WTC11 (cell line): ENCODE data around the gene NUP62. TPM values are rescaled to one million over a fixed set of nuclear protein-coding genes. Genes with fewer than 3 reads are reported as not detected.

Experiments
- GABPB1 ChIP-seq: sonication (generic); formaldehyde crosslinking; IDR thresholded peaks from 2 replicates; pipeline ENCODE4 v1.8.1; 2023; ENCODE audit warnings: mild to moderate bottlenecking, missing genetic modification reagents
- HMGA2 ChIP-seq: fragments of 250-450 bp; sonication (Bioruptor Pico); IDR thresholded peaks from 2 replicates; pipeline ENCODE4 v1.4.0; 2021; ENCODE audit warnings: mild to moderate bottlenecking, moderate library complexity
- MAX ChIP-seq: sonication (generic); formaldehyde crosslinking; IDR thresholded peaks from 2 replicates; pipeline ENCODE4 v1.8.0; 2022; ENCODE audit warnings: mild to moderate bottlenecking, missing genetic modification reagents
- MXD4 ChIP-seq: fragments of 250-450 bp; sonication (Bioruptor Pico); IDR thresholded peaks from 2 replicates; pipeline ENCODE4 v1.8.0; 2021; ENCODE audit warnings: mild to moderate bottlenecking, moderate library complexity, borderline replicate concordance
- NR1H2 ChIP-seq: sonication (generic); formaldehyde crosslinking; IDR thresholded peaks from 2 replicates; pipeline ENCODE4 v1.9.0; 2021; ENCODE audit warnings: mild to moderate bottlenecking, moderate library complexity, missing genetic modification reagents
- NR2C2 ChIP-seq: sonication (generic); formaldehyde crosslinking; IDR thresholded peaks from 2 replicates; pipeline ENCODE4 v1.8.0; 2022; ENCODE audit warnings: mild to moderate bottlenecking, missing genetic modification reagents
- PREB ChIP-seq: sonication (generic); formaldehyde crosslinking; IDR thresholded peaks from 2 replicates; pipeline ENCODE4 v1.8.1; 2022; ENCODE audit warnings: mild to moderate bottlenecking, missing genetic modification reagents, moderate library complexity, borderline replicate concordance
- SMAD3 ChIP-seq: sonication (generic); formaldehyde crosslinking; IDR thresholded peaks from 2 replicates; pipeline ENCODE4 v1.8.0; 2022; ENCODE audit warnings: missing genetic modification reagents, mild to moderate bottlenecking, borderline replicate concordance
- SP1 ChIP-seq: sonication (generic); formaldehyde crosslinking; conservative IDR thresholded peaks from 2 replicates; pipeline ENCODE4 v1.8.1; 2022; ENCODE audit warnings: missing genetic modification reagents
- TCF7 ChIP-seq: sonication (generic); formaldehyde crosslinking; IDR thresholded peaks from 2 replicates; pipeline ENCODE4 v1.8.0; 2022; ENCODE audit warnings: mild to moderate bottlenecking, low read depth, missing genetic modification reagents, moderate library complexity
- ZNF396 ChIP-seq: fragments of 250-450 bp; sonication (Bioruptor Pico); IDR thresholded peaks from 2 replicates; pipeline ENCODE4 v1.8.0; 2021; ENCODE audit warnings: mild to moderate bottlenecking, moderate library complexity, borderline replicate concordance
- ZNF423 ChIP-seq: fragments of 250-450 bp; sonication (Bioruptor Pico); IDR thresholded peaks from 2 replicates; pipeline ENCODE4 v2.1.2; 2022; ENCODE audit warnings: mild to moderate bottlenecking, moderate library complexity
- total RNA-seq: library from RNA; stranded (reverse); gene quantifications from 3 replicates; pipeline ENCODE4 v1.2.3, GENCODE V29; 2021
- TF ChIP-seq, protein P1 (sequence below): sonication (generic); formaldehyde crosslinking; conservative IDR thresholded peaks from 2 replicates; pipeline ENCODE4 v1.8.1; 2023; ENCODE audit warnings: mild to moderate bottlenecking, low read depth, missing genetic modification reagents, moderate library complexity
- TF ChIP-seq, protein P2 (sequence below): sonication (generic); formaldehyde crosslinking; IDR thresholded peaks from 2 replicates; pipeline ENCODE4 v1.8.1; 2022; ENCODE audit warnings: low read depth, missing genetic modification reagents, borderline replicate concordance
- TF ChIP-seq, protein P3 (sequence below): sonication (generic); formaldehyde crosslinking; IDR thresholded peaks from 2 replicates; pipeline ENCODE4 v1.8.0; 2022; ENCODE audit warnings: mild to moderate bottlenecking, missing genetic modification reagents
- TF ChIP-seq, protein P4 (sequence below): sonication (generic); formaldehyde crosslinking; IDR thresholded peaks from 2 replicates; pipeline ENCODE4 v1.8.1; 2022; ENCODE audit warnings: mild to moderate bottlenecking, moderate library complexity, missing genetic modification reagents

NUP62 gene
- total RNA-seq, 1 experiment from 2014 or later, result 87.1 TPM

GRCh38 chr19:49877020-49877878, 52.1 kb downstream of the NUP62 start, which contains the start of the genes AKT1S1 and TBC1D17 (continued):
- peak; percentile 90 for TF ChIP-seq MAX (CRISPR knock-in tag)
- peak; percentile 72 for TF ChIP-seq GABPB1 (CRISPR knock-in tag)
- TF ChIP-seq SMAD3 (CRISPR knock-in tag), result no peak
- no peak for TF ChIP-seq TCF7 (CRISPR knock-in tag)
- TF ChIP-seq PREB (CRISPR knock-in tag), result 0 out of 2 replicates have a peak, but pooled peaks have one; percentile 32
- TF ChIP-seq, protein P1, sequence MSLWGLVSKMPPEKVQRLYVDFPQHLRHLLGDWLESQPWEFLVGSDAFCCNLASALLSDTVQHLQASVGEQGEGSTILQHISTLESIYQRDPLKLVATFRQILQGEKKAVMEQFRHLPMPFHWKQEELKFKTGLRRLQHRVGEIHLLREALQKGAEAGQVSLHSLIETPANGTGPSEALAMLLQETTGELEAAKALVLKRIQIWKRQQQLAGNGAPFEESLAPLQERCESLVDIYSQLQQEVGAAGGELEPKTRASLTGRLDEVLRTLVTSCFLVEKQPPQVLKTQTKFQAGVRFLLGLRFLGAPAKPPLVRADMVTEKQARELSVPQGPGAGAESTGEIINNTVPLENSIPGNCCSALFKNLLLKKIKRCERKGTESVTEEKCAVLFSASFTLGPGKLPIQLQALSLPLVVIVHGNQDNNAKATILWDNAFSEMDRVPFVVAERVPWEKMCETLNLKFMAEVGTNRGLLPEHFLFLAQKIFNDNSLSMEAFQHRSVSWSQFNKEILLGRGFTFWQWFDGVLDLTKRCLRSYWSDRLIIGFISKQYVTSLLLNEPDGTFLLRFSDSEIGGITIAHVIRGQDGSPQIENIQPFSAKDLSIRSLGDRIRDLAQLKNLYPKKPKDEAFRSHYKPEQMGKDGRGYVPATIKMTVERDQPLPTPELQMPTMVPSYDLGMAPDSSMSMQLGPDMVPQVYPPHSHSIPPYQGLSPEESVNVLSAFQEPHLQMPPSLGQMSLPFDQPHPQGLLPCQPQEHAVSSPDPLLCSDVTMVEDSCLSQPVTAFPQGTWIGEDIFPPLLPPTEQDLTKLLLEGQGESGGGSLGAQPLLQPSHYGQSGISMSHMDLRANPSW (CRISPR knock-in tag), result no peak
- TF ChIP-seq SP1 (CRISPR knock-in tag), result peak; percentile 93
- no peak for TF ChIP-seq MXD4 (CRISPR knock-in tag)
- TF ChIP-seq, protein P2, sequence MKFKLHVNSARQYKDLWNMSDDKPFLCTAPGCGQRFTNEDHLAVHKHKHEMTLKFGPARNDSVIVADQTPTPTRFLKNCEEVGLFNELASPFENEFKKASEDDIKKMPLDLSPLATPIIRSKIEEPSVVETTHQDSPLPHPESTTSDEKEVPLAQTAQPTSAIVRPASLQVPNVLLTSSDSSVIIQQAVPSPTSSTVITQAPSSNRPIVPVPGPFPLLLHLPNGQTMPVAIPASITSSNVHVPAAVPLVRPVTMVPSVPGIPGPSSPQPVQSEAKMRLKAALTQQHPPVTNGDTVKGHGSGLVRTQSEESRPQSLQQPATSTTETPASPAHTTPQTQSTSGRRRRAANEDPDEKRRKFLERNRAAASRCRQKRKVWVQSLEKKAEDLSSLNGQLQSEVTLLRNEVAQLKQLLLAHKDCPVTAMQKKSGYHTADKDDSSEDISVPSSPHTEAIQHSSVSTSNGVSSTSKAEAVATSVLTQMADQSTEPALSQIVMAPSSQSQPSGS (CRISPR knock-in tag), result no peak
- no peak for TF ChIP-seq HMGA2
- TF ChIP-seq ZNF423, result no peak
- no peak for TF ChIP-seq NR1H2 (CRISPR knock-in tag)
- TF ChIP-seq NR2C2 (CRISPR knock-in tag), result no peak
- TF ChIP-seq, protein P3, sequence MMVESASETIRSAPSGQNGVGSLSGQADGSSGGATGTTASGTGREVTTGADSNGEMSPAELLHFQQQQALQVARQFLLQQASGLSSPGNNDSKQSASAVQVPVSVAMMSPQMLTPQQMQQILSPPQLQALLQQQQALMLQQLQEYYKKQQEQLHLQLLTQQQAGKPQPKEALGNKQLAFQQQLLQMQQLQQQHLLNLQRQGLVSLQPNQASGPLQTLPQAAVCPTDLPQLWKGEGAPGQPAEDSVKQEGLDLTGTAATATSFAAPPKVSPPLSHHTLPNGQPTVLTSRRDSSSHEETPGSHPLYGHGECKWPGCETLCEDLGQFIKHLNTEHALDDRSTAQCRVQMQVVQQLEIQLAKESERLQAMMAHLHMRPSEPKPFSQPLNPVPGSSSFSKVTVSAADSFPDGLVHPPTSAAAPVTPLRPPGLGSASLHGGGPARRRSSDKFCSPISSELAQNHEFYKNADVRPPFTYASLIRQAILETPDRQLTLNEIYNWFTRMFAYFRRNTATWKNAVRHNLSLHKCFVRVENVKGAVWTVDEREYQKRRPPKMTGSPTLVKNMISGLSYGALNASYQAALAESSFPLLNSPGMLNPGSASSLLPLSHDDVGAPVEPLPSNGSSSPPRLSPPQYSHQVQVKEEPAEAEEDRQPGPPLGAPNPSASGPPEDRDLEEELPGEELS, result peak; percentile 33; the same call in 1 of the 2 replicates
- TF ChIP-seq ZNF396 (CRISPR knock-in tag), result no peak
- TF ChIP-seq, protein P4, sequence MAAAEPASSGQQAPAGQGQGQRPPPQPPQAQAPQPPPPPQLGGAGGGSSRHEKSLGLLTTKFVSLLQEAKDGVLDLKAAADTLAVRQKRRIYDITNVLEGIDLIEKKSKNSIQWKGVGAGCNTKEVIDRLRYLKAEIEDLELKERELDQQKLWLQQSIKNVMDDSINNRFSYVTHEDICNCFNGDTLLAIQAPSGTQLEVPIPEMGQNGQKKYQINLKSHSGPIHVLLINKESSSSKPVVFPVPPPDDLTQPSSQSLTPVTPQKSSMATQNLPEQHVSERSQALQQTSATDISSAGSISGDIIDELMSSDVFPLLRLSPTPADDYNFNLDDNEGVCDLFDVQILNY (CRISPR knock-in tag), result no peak
